Upper lobe of right lung (tissue), 1 donor: ENCODE measurements around the gene ELAC1. TPM values are rescaled to one million over a fixed set of nuclear protein-coding genes. Genes with fewer than 3 reads are reported as not detected.
A peak's percentile ranks its signal among the peaks of the same experiment; 100 is the strongest.

Experiments used
- ATAC-seq: fragments of 200-7000 bp; cut with Tn5 transposase; one replicate; pipeline ENCODE4 v1.9.1; 2020; ENCODE audit warnings: mild to moderate bottlenecking, moderate library complexity
- DNase-seq: peaks from one replicate; pipeline ENCODE4 v3.0.0-alpha.2; 2020
- H3K27ac ChIP-seq: fragments of 200-600 bp; one replicate; pipeline ENCODE4 v1.8.0; 2022
- H3K27me3 ChIP-seq: fragments of 200-600 bp; one replicate; pipeline ENCODE4 v1.8.0; 2022; ENCODE audit warnings: mild to moderate bottlenecking
- H3K36me3 ChIP-seq: fragments of 200-600 bp; one replicate; pipeline ENCODE4 v1.8.0; 2022
- H3K4me1 ChIP-seq: fragments of 200-600 bp; one replicate; pipeline ENCODE4 v1.8.0; 2022
- H3K4me3 ChIP-seq: fragments of 200-600 bp; one replicate; pipeline ENCODE4 v1.8.0; 2022; ENCODE audit warnings: mild to moderate bottlenecking
- H3K9me3 ChIP-seq: fragments of 200-600 bp; one replicate; pipeline ENCODE4 v1.8.0; 2022
- CTCF ChIP-seq: fragments of 200-600 bp; IDR thresholded peaks from one replicate; pipeline ENCODE4 v1.8.0; 2022; ENCODE audit warnings: antibody characterized with exemption
- intact Hi-C: fragments of 100-400 bp; cut with DNase I; formaldehyde crosslinking; loops from one replicate; pipeline ENCODE4 v1.11.0; 2022
- long read RNA-seq: library from polyadenylated mRNA; unstranded; transcript quantifications from one replicate; pipeline ENCODE4 v2.0.0, GENCODE V29; 2021
- total RNA-seq: library from RNA; stranded (reverse); fragmentation: NEBNext Ultra II Directional; extraction: Animal tissue kit (Norgen Biotek cat#: 25700); gene quantifications from one replicate; pipeline ENCODE4 v1.2.1, GENCODE V29; 2021
- donor health status: DM: no; HTN: yes; CAD: no; lungs with severe emphysema.

ELAC1 gene, protein sequence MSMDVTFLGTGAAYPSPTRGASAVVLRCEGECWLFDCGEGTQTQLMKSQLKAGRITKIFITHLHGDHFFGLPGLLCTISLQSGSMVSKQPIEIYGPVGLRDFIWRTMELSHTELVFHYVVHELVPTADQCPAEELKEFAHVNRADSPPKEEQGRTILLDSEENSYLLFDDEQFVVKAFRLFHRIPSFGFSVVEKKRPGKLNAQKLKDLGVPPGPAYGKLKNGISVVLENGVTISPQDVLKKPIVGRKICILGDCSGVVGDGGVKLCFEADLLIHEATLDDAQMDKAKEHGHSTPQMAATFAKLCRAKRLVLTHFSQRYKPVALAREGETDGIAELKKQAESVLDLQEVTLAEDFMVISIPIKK
- total RNA-seq: 6.8 TPM
- long read RNA-seq, transcript ELAC1-201 (4 exons, 2,235 nt): major isoform, 6 of 7 reads
- long read RNA-seq, partial matches to known transcripts: 0 of 7 reads
- long read RNA-seq, other reads (novel, unspliced or antisense): 0 of 7 reads

- ATAC-seq (peak; percentile 99), DNase-seq (peak; percentile 91)
- peak within 1 kb of the TSS; percentile 99 for H3K27ac ChIP-seq
- peak within 1 kb of the TSS; percentile 87 for H3K4me3 ChIP-seq
- intact Hi-C loops: no loop called here
- peaks cover 15% of the 10 kb centered on the region for H3K4me1 ChIP-seq
- no peaks in the 10 kb centered on the region for H3K36me3 ChIP-seq
- H3K27me3 ChIP-seq: no peaks in the 10 kb centered on the region
- H3K9me3 ChIP-seq: no peaks in the 10 kb centered on the region
- no peak for TF ChIP-seq CTCF
These were observed at the start of gene ELAC1 for GRCh38 chr18:50967714-50968661. Gene ELAC1, plus strand, starts transcription at chr18:50968040. Its CDS starts 6,365 bp downstream, at chr18:50974405.

- Histone ChIP-seq H3K9me3 (no peaks in the 10 kb centered on the region), H3K4me1 (no peaks in the 10 kb centered on the region), H3K4me3 (no peak overlapping the region), H3K36me3 (peaks cover 51% of the 10 kb centered on the region), H3K27me3 (no peaks in the 10 kb centered on the region), H3K27ac (no peak overlapping the region)
- DNase-seq (no peak), ATAC-seq (no peak)
- intact Hi-C loops: no loop called here
- no peak for TF ChIP-seq CTCF
These were observed 49.7 kb upstream of the ELAC1 start for GRCh38 chr18:50918153-50918552.

GRCh38 chr18:50924372-50924771 is 43.5 kb upstream of the ELAC1 start:
- no peak overlapping the region for H3K27ac ChIP-seq
- no peak for TF ChIP-seq CTCF
- no peak for ATAC-seq
- H3K4me1 ChIP-seq: no peaks in the 10 kb centered on the region
- H3K36me3 ChIP-seq: peaks cover 42% of the 10 kb centered on the region
- DNase-seq: no peak
- H3K9me3 ChIP-seq: no peaks in the 10 kb centered on the region
- intact Hi-C loops: no loop called here
- H3K27me3 ChIP-seq: no peaks in the 10 kb centered on the region
- no peak overlapping the region for H3K4me3 ChIP-seq

GRCh38 chr18:50926521-50926920 is 41.3 kb upstream of the ELAC1 start:
- DNase-seq: no peak
- H3K4me1 ChIP-seq: no peaks in the 10 kb centered on the region
- no peak for TF ChIP-seq CTCF
- H3K36me3 ChIP-seq: peaks cover 22% of the 10 kb centered on the region
- no peaks in the 10 kb centered on the region for H3K9me3 ChIP-seq
- H3K27ac ChIP-seq: no peak overlapping the region
- intact Hi-C loops: no loop called here
- H3K4me3 ChIP-seq: no peak overlapping the region
- no peak for ATAC-seq
- no peaks in the 10 kb centered on the region for H3K27me3 ChIP-seq

DNA sequence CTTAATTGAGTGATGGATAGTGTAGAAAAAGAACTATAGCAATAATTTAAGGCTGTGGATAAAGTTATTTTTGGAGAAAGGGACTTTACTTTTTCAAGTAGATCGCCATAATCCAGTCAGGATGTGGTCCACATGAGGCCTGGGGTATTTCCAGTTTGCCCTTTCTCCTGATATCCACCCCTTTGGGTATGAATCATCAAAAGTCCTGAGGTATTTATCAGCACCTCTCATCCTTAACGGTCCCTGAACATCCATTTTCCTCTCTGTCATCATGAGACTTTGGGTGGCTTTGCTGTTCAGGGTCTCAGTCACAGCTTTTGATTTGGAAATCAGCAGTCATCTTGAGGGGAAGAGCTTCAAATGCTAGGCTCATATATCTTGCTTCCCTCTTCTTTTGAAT is 39.3 kb upstream of the ELAC1 start:
- Histone ChIP-seq H3K27me3 (no peaks in the 10 kb centered on the region), H3K36me3 (peaks cover 31% of the 10 kb centered on the region), H3K4me3 (no peak overlapping the region), H3K9me3 (no peaks in the 10 kb centered on the region), H3K4me1 (no peaks in the 10 kb centered on the region), H3K27ac (no peak overlapping the region)
- TF ChIP-seq CTCF: no peak
- intact Hi-C loops: no loop called here
- DNase-seq (no peak), ATAC-seq (no peak)
